HEK293 (cell line): Measurements from ENCODE around the gene PROCA1.

Source experiments
- BCL11B ChIP-seq: fragments of 450-650 bp; formaldehyde crosslinking; IDR thresholded peaks from 2 replicates; pipeline ENCODE4 v1.5.1; 2016; ENCODE audit warnings: low read depth, missing biosample characterization, missing genetic modification characterization
- GLIS1 ChIP-seq: fragments of 450-650 bp; formaldehyde crosslinking; IDR thresholded peaks from 2 replicates; pipeline ENCODE4 v1.5.1; 2016; ENCODE audit warnings: missing biosample characterization, missing genetic modification characterization
- GLIS2 ChIP-seq: fragments of 450-650 bp; formaldehyde crosslinking; IDR thresholded peaks from 2 replicates; pipeline ENCODE4 v1.5.1; 2016; ENCODE audit warnings: missing biosample characterization, missing genetic modification characterization
- HIC1 ChIP-seq: fragments of 450-650 bp; formaldehyde crosslinking; IDR thresholded peaks from 2 replicates; pipeline ENCODE4 v1.5.1; 2016; ENCODE audit warnings: missing biosample characterization, missing genetic modification characterization
- KLF8 ChIP-seq: fragments of 450-650 bp; formaldehyde crosslinking; IDR thresholded peaks from 2 replicates; pipeline ENCODE4 v1.5.1; 2016; ENCODE audit warnings: missing biosample characterization, missing genetic modification characterization
- OVOL3 ChIP-seq: fragments of 450-650 bp; formaldehyde crosslinking; IDR thresholded peaks from 2 replicates; pipeline ENCODE4 v1.5.1; 2016; ENCODE audit warnings: missing biosample characterization, missing genetic modification characterization
- PATZ1 ChIP-seq: fragments of 450-650 bp; formaldehyde crosslinking; IDR thresholded peaks from 2 replicates; pipeline ENCODE4 v1.5.1; 2016; ENCODE audit warnings: missing biosample characterization, missing genetic modification characterization
- PRDM2 ChIP-seq: fragments of 450-650 bp; formaldehyde crosslinking; IDR thresholded peaks from 2 replicates; pipeline ENCODE4 v1.5.1; 2016; ENCODE audit warnings: missing biosample characterization, missing genetic modification characterization, borderline replicate concordance
- WT1 ChIP-seq: fragments of 450-650 bp; formaldehyde crosslinking; IDR thresholded peaks from 2 replicates; pipeline ENCODE4 v1.5.1; 2016; ENCODE audit warnings: missing biosample characterization, missing genetic modification characterization
- ZBTB17 ChIP-seq: fragments of 450-650 bp; formaldehyde crosslinking; IDR thresholded peaks from 2 replicates; pipeline ENCODE4 v1.5.1; 2016; ENCODE audit warnings: missing biosample characterization, missing genetic modification characterization
- ZFP37 ChIP-seq: fragments of 450-650 bp; formaldehyde crosslinking; IDR thresholded peaks from 2 replicates; pipeline ENCODE4 v1.5.1; 2016; ENCODE audit warnings: missing biosample characterization, missing genetic modification characterization
- ZNF18 ChIP-seq: fragments of 450-650 bp; formaldehyde crosslinking; IDR thresholded peaks from 2 replicates; pipeline ENCODE4 v1.5.1; 2016; ENCODE audit warnings: missing biosample characterization, missing genetic modification characterization
- ZNF311 ChIP-seq: fragments of 450-650 bp; formaldehyde crosslinking; IDR thresholded peaks from 2 replicates; pipeline ENCODE4 v1.5.1; 2017; ENCODE audit warnings: missing biosample characterization, missing genetic modification characterization, borderline replicate concordance
- ZNF354C ChIP-seq: fragments of 450-650 bp; formaldehyde crosslinking; IDR thresholded peaks from 2 replicates; pipeline ENCODE4 v1.5.1; 2016; ENCODE audit warnings: missing biosample characterization, missing genetic modification characterization, low read depth, borderline replicate concordance
- ZNF366 ChIP-seq: fragments of 450-650 bp; formaldehyde crosslinking; conservative IDR thresholded peaks from 2 replicates; pipeline ENCODE4 v1.5.1; 2016; ENCODE audit warnings: missing biosample characterization, missing genetic modification characterization
- ZNF394 ChIP-seq: fragments of 450-650 bp; formaldehyde crosslinking; IDR thresholded peaks from 2 replicates; pipeline ENCODE4 v1.5.1; 2016; ENCODE audit warnings: missing biosample characterization, missing genetic modification characterization, mild to moderate bottlenecking, moderate library complexity, borderline replicate concordance
- ZNF433 ChIP-seq: fragments of 450-650 bp; formaldehyde crosslinking; IDR thresholded peaks from 2 replicates; pipeline ENCODE4 v1.5.1; 2016; ENCODE audit warnings: missing biosample characterization, missing genetic modification characterization, low read depth
- ZNF48 ChIP-seq: fragments of 450-650 bp; formaldehyde crosslinking; IDR thresholded peaks from 2 replicates; pipeline ENCODE4 v1.5.1; 2016; ENCODE audit warnings: missing biosample characterization, missing genetic modification characterization
- ZNF548 ChIP-seq: fragments of 450-650 bp; formaldehyde crosslinking; IDR thresholded peaks from 2 replicates; pipeline ENCODE4 v1.5.1; 2016; ENCODE audit warnings: missing biosample characterization, missing genetic modification characterization
- ZNF571 ChIP-seq: fragments of 450-650 bp; formaldehyde crosslinking; IDR thresholded peaks from 2 replicates; pipeline ENCODE4 v1.5.0; 2017; ENCODE audit warnings: missing biosample characterization, missing genetic modification characterization
- ZNF580 ChIP-seq: fragments of 450-650 bp; formaldehyde crosslinking; IDR thresholded peaks from 2 replicates; pipeline ENCODE4 v1.5.1; 2016; ENCODE audit warnings: missing biosample characterization, missing genetic modification characterization
- ZNF629 ChIP-seq: fragments of 450-650 bp; formaldehyde crosslinking; IDR thresholded peaks from 2 replicates; pipeline ENCODE4 v1.5.1; 2017; ENCODE audit warnings: missing biosample characterization, missing genetic modification characterization
- ZNF701 ChIP-seq: fragments of 450-650 bp; formaldehyde crosslinking; IDR thresholded peaks from 2 replicates; pipeline ENCODE4 v1.5.1; 2016; ENCODE audit warnings: missing biosample characterization, missing genetic modification characterization
- ZNF768 ChIP-seq: fragments of 450-650 bp; formaldehyde crosslinking; IDR thresholded peaks from 2 replicates; pipeline ENCODE4 v1.5.1; 2018; ENCODE audit warnings: missing biosample characterization, mild to moderate bottlenecking, missing genetic modification characterization
- ZNF792 ChIP-seq: fragments of 450-650 bp; formaldehyde crosslinking; IDR thresholded peaks from 2 replicates; pipeline ENCODE4 v1.5.1; 2016; ENCODE audit warnings: missing biosample characterization, missing genetic modification characterization

PROCA1 gene

GRCh38 chr17:28725166-28725659 lies 13.5 kb upstream of the PROCA1 start (continued):
- TF ChIP-seq ZNF18 (tag by site-specific recombination), result peak; percentile 23; the same call in 1 of the 2 replicates
- no peak for TF ChIP-seq ZNF701 (tag by site-specific recombination)
- TF ChIP-seq ZFP37 (tag by site-specific recombination), result peak; percentile 66; the same call in 1 of the 2 replicates
- TF ChIP-seq OVOL3, result 0 out of 2 replicates have a peak, but pooled peaks have one; percentile 51
- no peak for TF ChIP-seq GLIS1 (tag by site-specific recombination)
- no peak for TF ChIP-seq ZNF571 (tag by site-specific recombination)
- TF ChIP-seq HIC1, result peak; percentile 84; the same call in 1 of the 2 replicates
- TF ChIP-seq ZNF394 (tag by site-specific recombination), result peak; percentile 83
- no peak for TF ChIP-seq ZNF580
- TF ChIP-seq GLIS2 (tag by site-specific recombination), result no peak
- TF ChIP-seq ZBTB17 (tag by site-specific recombination), result 0 out of 2 replicates have a peak, but pooled peaks have one; percentile 86
- no peak; the same call in 1 of the 2 replicates for TF ChIP-seq WT1 (tag by site-specific recombination)
- TF ChIP-seq ZNF366 (tag by site-specific recombination), result peak; percentile 98
- TF ChIP-seq PRDM2, result no peak
- TF ChIP-seq ZNF48 (tag by site-specific recombination), result no peak
- peak; percentile 95 for TF ChIP-seq BCL11B (tag by site-specific recombination)
- TF ChIP-seq ZNF548 (tag by site-specific recombination), result no peak
- TF ChIP-seq ZNF768 (tag by site-specific recombination), result 0 out of 2 replicates have a peak, but pooled peaks have one; percentile 18
- peak; percentile 92 for TF ChIP-seq ZNF629
- TF ChIP-seq ZNF433 (tag by site-specific recombination), result no peak
- no peak for TF ChIP-seq ZNF354C (tag by site-specific recombination)
- 0 out of 2 replicates have a peak, but pooled peaks have one; percentile 2 for TF ChIP-seq KLF8 (tag by site-specific recombination)
- no peak for TF ChIP-seq ZNF311 (tag by site-specific recombination)
- TF ChIP-seq ZNF792 (tag by site-specific recombination), result no peak
- TF ChIP-seq PATZ1, result no peak
